ENCODE measurements around the gene YIPF3.

DNA sequence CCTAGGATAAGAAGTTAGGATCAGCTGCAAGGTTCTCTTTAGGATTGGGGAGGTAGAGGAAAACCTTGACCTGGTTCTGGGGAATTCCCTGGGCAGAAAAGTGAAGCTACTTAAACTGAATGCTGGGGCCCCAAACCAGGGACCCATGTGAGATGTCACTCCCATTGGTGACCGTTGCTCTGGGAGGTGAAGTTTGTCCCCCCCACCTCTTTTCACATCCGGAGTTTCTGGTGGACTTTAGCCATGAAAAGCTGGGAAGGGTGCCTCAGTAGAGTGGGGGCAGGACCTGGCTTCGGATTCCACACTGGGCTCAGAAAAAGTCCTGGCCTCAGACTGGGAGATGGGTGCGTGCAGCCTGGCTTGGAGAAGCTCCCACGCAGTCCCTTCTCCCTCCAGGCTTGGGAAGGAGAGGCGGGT, 26.2 kb downstream of the YIPF3 start:
- TF ChIP-seq POLR2A (IDR thresholded peaks at IDR 0.05) (no peak), POLR2AphosphoS5 (IDR thresholded peaks at IDR 0.05) (no peak), EP300 (IDR thresholded peaks at IDR 0.05) (no peak)
- TF ChIP-seq, protein P1, sequence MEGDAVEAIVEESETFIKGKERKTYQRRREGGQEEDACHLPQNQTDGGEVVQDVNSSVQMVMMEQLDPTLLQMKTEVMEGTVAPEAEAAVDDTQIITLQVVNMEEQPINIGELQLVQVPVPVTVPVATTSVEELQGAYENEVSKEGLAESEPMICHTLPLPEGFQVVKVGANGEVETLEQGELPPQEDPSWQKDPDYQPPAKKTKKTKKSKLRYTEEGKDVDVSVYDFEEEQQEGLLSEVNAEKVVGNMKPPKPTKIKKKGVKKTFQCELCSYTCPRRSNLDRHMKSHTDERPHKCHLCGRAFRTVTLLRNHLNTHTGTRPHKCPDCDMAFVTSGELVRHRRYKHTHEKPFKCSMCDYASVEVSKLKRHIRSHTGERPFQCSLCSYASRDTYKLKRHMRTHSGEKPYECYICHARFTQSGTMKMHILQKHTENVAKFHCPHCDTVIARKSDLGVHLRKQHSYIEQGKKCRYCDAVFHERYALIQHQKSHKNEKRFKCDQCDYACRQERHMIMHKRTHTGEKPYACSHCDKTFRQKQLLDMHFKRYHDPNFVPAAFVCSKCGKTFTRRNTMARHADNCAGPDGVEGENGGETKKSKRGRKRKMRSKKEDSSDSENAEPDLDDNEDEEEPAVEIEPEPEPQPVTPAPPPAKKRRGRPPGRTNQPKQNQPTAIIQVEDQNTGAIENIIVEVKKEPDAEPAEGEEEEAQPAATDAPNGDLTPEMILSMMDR (IDR thresholded peaks at IDR 0.05) = no peak
